Lung (tissue), 13 donors: Measurements from ENCODE around the gene FLOT1. TPM values are rescaled to one million over a fixed set of nuclear protein-coding genes. Genes with fewer than 3 reads are reported as not detected.

Experiments used
- ATAC-seq: fragments of 200-7000 bp; cut with Tn5 transposase; one replicate; pipeline ENCODE4 v1.9.1; 2020; ENCODE audit warnings: moderate number of reproducible peaks; ENCODE audit not compliant: insufficient read depth, low FRiP score
- DNase-seq, 3 donors: peaks; one replicate each; pipeline ENCODE4 v3.0.0-alpha.2; 2013 to 2017
- H3K27ac ChIP-seq, 2 donors: one replicate each; pipeline ENCODE4 v1.5.1; 2013; ENCODE audit warnings: mild to moderate bottlenecking in 2 of 2, moderate library complexity in 2 of 2, control low read depth in 1 of 2, inconsistent platforms in 1 of 2, low read depth in 1 of 2, low read length in 1 of 2
- H3K27me3 ChIP-seq, 3 donors: one replicate each; pipeline ENCODE4 v1.5.1; 2013; ENCODE audit warnings: low read length in 2 of 3; ENCODE audit not compliant: control insufficient read depth in 3 of 3, insufficient read depth in 3 of 3
- H3K36me3 ChIP-seq, 4 donors: one replicate each; pipeline ENCODE4 v1.5.1; 2013; ENCODE audit warnings: low read length in 4 of 4, mild to moderate bottlenecking in 1 of 4, moderate library complexity in 1 of 4; ENCODE audit not compliant: control insufficient read depth in 4 of 4, insufficient read depth in 4 of 4
- H3K4me1 ChIP-seq, 5 donors: one replicate each; pipeline ENCODE4 v1.5.1; 2013; ENCODE audit warnings: low read length in 5 of 5, mild to moderate bottlenecking in 2 of 5, moderate library complexity in 1 of 5; ENCODE audit not compliant: control insufficient read depth in 5 of 5, insufficient read depth in 5 of 5
- H3K4me3 ChIP-seq: one replicate; pipeline ENCODE4 v1.5.1; 2013; ENCODE audit warnings: mild to moderate bottlenecking, control low read depth, moderate library complexity
- H3K9ac ChIP-seq, 2 donors: one replicate each; pipeline ENCODE4 v1.5.1; 2013; ENCODE audit warnings: low read length in 2 of 2, control low read depth in 1 of 2; ENCODE audit not compliant: insufficient read depth in 1 of 2
- H3K9me3 ChIP-seq, 4 donors: one replicate each; pipeline ENCODE4 v1.5.1; 2013; ENCODE audit warnings: low read length in 3 of 4, mild to moderate bottlenecking in 1 of 4, moderate library complexity in 1 of 4; ENCODE audit not compliant: control insufficient read depth in 4 of 4, insufficient read depth in 3 of 4
- WGBS, 2 donors: extraction: QIAGEN DNeasy Blood & Tissue Kit; methylation state at CpG; one replicate each; pipeline ENCODE4 v1.1.7; 2013; 5-methylcytosine and 5-hydroxymethylcytosine counted together
- polyA plus RNA-seq, 2 donors: library from polyadenylated mRNA; stranded (reverse); fragments of 200-250 nt; gene quantifications; one replicate each; pipeline ENCODE4 v1.2.1, GENCODE V29; 2013
- small RNA-seq: library from RNA; depleted of rRNA; stranded (forward); fragments of <200 nt; gene quantifications from one replicate; pipeline ENCODE3, GENCODE V24; 2014; ENCODE audit warnings: low replicate concordance
- total RNA-seq, 2 donors: library from RNA; depleted of rRNA in 1 of 2; stranded (reverse); fragments of >200 nt in 1 of 2; gene quantifications; one replicate each; pipeline ENCODE4 v1.2.1, GENCODE V29; 2014 to 2021
- TF ChIP-seq, protein P1 (sequence below): IDR thresholded peaks from 2 replicates; pipeline ENCODE4 v1.5.1; 2012; ENCODE audit warnings: mild to moderate bottlenecking; ENCODE audit errors: control extremely low read depth, extremely low read depth
- donor health status: control.
- donor health status: control.
- donor health status: Bipolar disorder and iron deficiency.
- donor health status: healthy.
- donor health status: DM: yes; HTN: yes; CAD: no.

FLOT1 gene
- total and polyA plus RNA-seq, 4 donors: 88.0 to 474 (median 188) TPM

GRCh38 chr6:30681766-30682142, 60.7 kb downstream of the FLOT1 start:
- ATAC-seq (no peak), DNase-seq (no peak)
- peak overlapping the region in 1 of 2 donors; percentile 7 for H3K9ac ChIP-seq
- no peaks in the 10 kb centered on the region for H3K9me3 ChIP-seq
- peak overlapping the region; percentile 80 to 91 for H3K27ac ChIP-seq
- peak overlapping the region; percentile 66 for H3K4me3 ChIP-seq
- no peaks in the 10 kb centered on the region for H3K27me3 ChIP-seq
- peaks cover 0 to 46% (median 9%) of the 10 kb centered on the region in 5 donors for H3K4me1 ChIP-seq
- TF ChIP-seq, protein P1, sequence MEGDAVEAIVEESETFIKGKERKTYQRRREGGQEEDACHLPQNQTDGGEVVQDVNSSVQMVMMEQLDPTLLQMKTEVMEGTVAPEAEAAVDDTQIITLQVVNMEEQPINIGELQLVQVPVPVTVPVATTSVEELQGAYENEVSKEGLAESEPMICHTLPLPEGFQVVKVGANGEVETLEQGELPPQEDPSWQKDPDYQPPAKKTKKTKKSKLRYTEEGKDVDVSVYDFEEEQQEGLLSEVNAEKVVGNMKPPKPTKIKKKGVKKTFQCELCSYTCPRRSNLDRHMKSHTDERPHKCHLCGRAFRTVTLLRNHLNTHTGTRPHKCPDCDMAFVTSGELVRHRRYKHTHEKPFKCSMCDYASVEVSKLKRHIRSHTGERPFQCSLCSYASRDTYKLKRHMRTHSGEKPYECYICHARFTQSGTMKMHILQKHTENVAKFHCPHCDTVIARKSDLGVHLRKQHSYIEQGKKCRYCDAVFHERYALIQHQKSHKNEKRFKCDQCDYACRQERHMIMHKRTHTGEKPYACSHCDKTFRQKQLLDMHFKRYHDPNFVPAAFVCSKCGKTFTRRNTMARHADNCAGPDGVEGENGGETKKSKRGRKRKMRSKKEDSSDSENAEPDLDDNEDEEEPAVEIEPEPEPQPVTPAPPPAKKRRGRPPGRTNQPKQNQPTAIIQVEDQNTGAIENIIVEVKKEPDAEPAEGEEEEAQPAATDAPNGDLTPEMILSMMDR: no peak
- 29 to 41% methylated on average over 4 of the region's 4 CpGs for WGBS, 2 donors
- peaks cover 5 to 22% (median 16%) of the 10 kb centered on the region in 4 donors for H3K36me3 ChIP-seq

GRCh38 chr6:30679765-30680535, 62.5 kb downstream of the FLOT1 start:
- DNase-seq (no peak), ATAC-seq (no peak)
- H3K27ac ChIP-seq: peak overlapping the region in 1 of 2 donors; percentile 55
- no peak overlapping the region for H3K9ac ChIP-seq
- H3K4me3 ChIP-seq: peak overlapping the region; percentile 18
- peaks cover 13 to 26% (median 16%) of the 10 kb centered on the region in 4 donors for H3K36me3 ChIP-seq
- TF ChIP-seq, protein P1: no peak
- WGBS, 2 donors: 71 to 79% methylated on average over 7 of the region's 7 CpGs
- peaks cover 0 to 33% (median 5%) of the 10 kb centered on the region in 5 donors for H3K4me1 ChIP-seq
- H3K9me3 ChIP-seq: no peaks in the 10 kb centered on the region
- H3K27me3 ChIP-seq: no peaks in the 10 kb centered on the region

DNA sequence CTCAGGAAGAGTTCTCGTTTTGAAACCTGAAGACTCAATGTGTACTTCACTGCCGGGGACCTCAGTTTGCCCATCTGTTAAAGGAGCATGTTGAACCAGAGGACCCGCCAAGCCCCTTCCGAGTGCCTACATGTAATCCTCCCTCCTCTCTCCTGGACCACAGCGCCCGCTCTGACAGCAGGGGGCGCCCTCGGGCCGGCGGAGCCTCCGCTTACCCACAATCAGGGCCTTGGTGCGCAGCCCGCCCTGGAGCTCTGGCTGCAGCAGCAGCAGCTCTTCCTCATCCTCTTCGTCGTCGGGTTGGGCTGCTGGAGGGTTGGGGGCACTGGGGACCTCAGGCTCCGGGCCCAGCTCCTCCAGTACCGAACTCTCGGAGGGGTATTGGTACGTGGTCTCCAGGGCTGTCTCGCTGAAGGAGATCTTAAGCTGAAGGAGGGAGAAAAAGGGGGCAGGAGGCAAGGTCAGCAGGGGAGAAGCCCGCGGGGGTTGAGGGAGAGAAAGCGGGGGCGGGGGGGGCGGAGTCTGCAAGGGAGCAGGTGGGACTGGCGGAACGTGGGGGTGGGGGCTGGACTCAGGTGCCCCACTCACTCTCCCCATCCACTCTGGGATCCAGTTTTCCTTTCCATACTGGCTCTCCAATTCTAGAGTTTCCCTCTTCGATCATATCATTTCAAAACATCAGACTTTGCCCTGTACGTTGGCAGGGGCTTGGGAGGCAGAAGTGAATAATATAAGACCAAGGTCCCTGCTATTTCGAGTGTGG, 63.3 kb downstream of the FLOT1 start:
- Histone ChIP-seq H3K9me3 (no peaks in the 10 kb centered on the region), H3K27ac (no peak overlapping the region), H3K9ac (no peak overlapping the region), H3K4me3 (peak overlapping the region; percentile 10), H3K4me1 (peaks cover 0 to 27% (median 5%) of the 10 kb centered on the region in 5 donors), H3K27me3 (no peaks in the 10 kb centered on the region), H3K36me3 (peaks cover 13 to 24% (median 15%) of the 10 kb centered on the region in 4 donors)
- DNase-seq (peak; percentile 76 to 86 (median 80)), ATAC-seq (peak; percentile 72)
- TF ChIP-seq, protein P1: peak; percentile 99
- WGBS, 2 donors: 12 to 13% methylated on average over 30 to 31 of the region's 31 CpGs

Small RNA genes within 50 kb of the gene (small RNA-seq; reads per million reads assigned to genes)
- gene RF00019: not detected
- not detected for gene RN7SL353P

Other genes starting within 250 kb of the FLOT1 start
- 10 to 100 TPM; 42.0 to 67.3 TPM for gene GNL1, start 186.2 kb downstream of the FLOT1 start, total RNA-seq
- 10 to 100 TPM; 41.0 to 68.5 TPM for gene GNL1, start 186.2 kb downstream of the FLOT1 start, polyA plus RNA-seq
- 10 to 100 TPM in 1 of 2 donors, 1 to 10 TPM in 1; 8.4 to 10.9 TPM for gene PRR3, start 185.4 kb downstream of the FLOT1 start, total RNA-seq
- 10 to 100 TPM in 1 of 2 donors, 1 to 10 TPM in 1; 8.6 to 11.5 TPM for gene PRR3, start 185.4 kb downstream of the FLOT1 start, polyA plus RNA-seq
- 10 to 100 TPM; 28.8 to 55.4 TPM for gene ABCF1, start 171.2 kb downstream of the FLOT1 start, total RNA-seq
- 10 to 100 TPM; 25.8 to 43.5 TPM for gene ABCF1, start 171.2 kb downstream of the FLOT1 start, polyA plus RNA-seq
- 10 to 100 TPM; 36.9 to 73.4 TPM for gene PPP1R10, start 125.4 kb downstream of the FLOT1 start, total RNA-seq
- 10 to 100 TPM; 21.5 to 22.1 TPM for gene PPP1R10, start 125.4 kb downstream of the FLOT1 start, polyA plus RNA-seq
- gene MRPS18B, start 124.8 kb downstream of the FLOT1 start, total RNA-seq: 10 to 100 TPM; 24.9 to 57.2 TPM
- gene MRPS18B, start 124.8 kb downstream of the FLOT1 start, polyA plus RNA-seq: 10 to 100 TPM; 50.1 to 81.5 TPM
- 10 to 100 TPM; 10.1 to 13.3 TPM for gene ATAT1, start 115.8 kb downstream of the FLOT1 start, total RNA-seq
- 1 to 10 TPM; 5.5 to 5.6 TPM for gene ATAT1, start 115.8 kb downstream of the FLOT1 start, polyA plus RNA-seq
- gene C6orf136, start 95.6 kb downstream of the FLOT1 start, total RNA-seq: 10 to 100 TPM in 1 of 2 donors, 1 to 10 TPM in 1; 5.1 to 17.4 TPM
- 10 to 100 TPM in 1 of 2 donors, 1 to 10 TPM in 1; 9.2 to 26.0 TPM for gene C6orf136, start 95.6 kb downstream of the FLOT1 start, polyA plus RNA-seq
- 10 to 100 TPM; 28.7 to 31.7 TPM for gene DHX16, start 69.7 kb downstream of the FLOT1 start, total RNA-seq
- 10 to 100 TPM; 23.4 to 31.4 TPM for gene DHX16, start 69.7 kb downstream of the FLOT1 start, polyA plus RNA-seq
- gene PPP1R18, start 56.0 kb downstream of the FLOT1 start, total RNA-seq: 10 to 100 TPM; 28.2 to 63.9 TPM
- 100 to 1,000 TPM in 1 of 2 donors, 10 to 100 TPM in 1; 69.3 to 155 TPM for gene PPP1R18, start 56.0 kb downstream of the FLOT1 start, polyA plus RNA-seq
- 10 to 100 TPM in 1 of 2 donors, 1 to 10 TPM in 1; 5.1 to 15.9 TPM for gene NRM, start 51.7 kb downstream of the FLOT1 start, total RNA-seq
- gene NRM, start 51.7 kb downstream of the FLOT1 start, polyA plus RNA-seq: 10 to 100 TPM; 16.0 to 18.7 TPM
- 10 to 100 TPM; 13.7 to 34.0 TPM for gene MDC1, start 25.4 kb downstream of the FLOT1 start, total RNA-seq
- gene MDC1, start 25.4 kb downstream of the FLOT1 start, polyA plus RNA-seq: 10 to 100 TPM in 1 of 2 donors, 1 to 10 TPM in 1; 9.9 to 11.0 TPM
- gene TUBB, start 22.3 kb downstream of the FLOT1 start, total RNA-seq: 100 to 1,000 TPM; 292 to 403 TPM
- 100 to 1,000 TPM; 171 to 303 TPM for gene TUBB, start 22.3 kb downstream of the FLOT1 start, polyA plus RNA-seq
- gene IER3, start 1.9 kb upstream of the FLOT1 start, total RNA-seq: 10 to 100 TPM; 16.7 to 37.4 TPM
- gene IER3, start 1.9 kb upstream of the FLOT1 start, polyA plus RNA-seq: 100 to 1,000 TPM in 1 of 2 donors, 10 to 100 TPM in 1; 97.9 to 302 TPM
- 100 to 1,000 TPM; 124 to 134 TPM for gene DDR1, start 141.8 kb upstream of the FLOT1 start, total RNA-seq
- gene DDR1, start 141.8 kb upstream of the FLOT1 start, polyA plus RNA-seq: 10 to 100 TPM; 39.5 to 72.4 TPM
- 10 to 100 TPM; 31.1 to 37.2 TPM for gene GTF2H4, start 165.5 kb upstream of the FLOT1 start, total RNA-seq
- gene GTF2H4, start 165.5 kb upstream of the FLOT1 start, polyA plus RNA-seq: 10 to 100 TPM; 25.3 to 31.0 TPM
- gene VARS2, start 171.6 kb upstream of the FLOT1 start, total RNA-seq: 10 to 100 TPM; 17.4 to 32.2 TPM
- gene VARS2, start 171.6 kb upstream of the FLOT1 start, polyA plus RNA-seq: 10 to 100 TPM; 18.8 to 38.4 TPM
- 100 to 1,000 TPM in 1 of 2 donors, 10 to 100 TPM in 1; 65.4 to 374 TPM for gene SFTA2, start 189.5 kb upstream of the FLOT1 start, total RNA-seq
- gene SFTA2, start 189.5 kb upstream of the FLOT1 start, polyA plus RNA-seq: 1,000 to 10,000 TPM in 1 of 2 donors, 100 to 1,000 TPM in 1; 771 to 2,392 TPM
- 1 to 10 TPM in 1 of 2 donors, under 1 TPM in 1; 0.51 to 3.6 TPM for gene MUCL3, start 198.3 kb upstream of the FLOT1 start, total RNA-seq
- gene MUCL3, start 198.3 kb upstream of the FLOT1 start, polyA plus RNA-seq: 1 to 10 TPM in 1 of 2 donors, under 1 TPM in 1; 0.47 to 6.4 TPM
- gene MUC21, start 241.0 kb upstream of the FLOT1 start, total RNA-seq: 1 to 10 TPM in 1 of 2 donors, under 1 TPM in 1; 0.40 to 8.6 TPM
- 1 to 10 TPM; 3.3 to 4.6 TPM for gene MUC21, start 241.0 kb upstream of the FLOT1 start, polyA plus RNA-seq